NT2/D1 (cell line): ENCODE results near the gene CTNNA3.

ENCODE experiments used
- SUZ12 ChIP-seq: IDR thresholded peaks from 2 replicates; pipeline ENCODE4 v1.6.1; 2011; ENCODE audit not compliant: insufficient read length, insufficient read depth; ENCODE audit errors: extremely low read depth
- YY1 ChIP-seq: IDR thresholded peaks from 2 replicates; pipeline ENCODE4 v1.6.1; 2011; ENCODE audit not compliant: insufficient read length, insufficient read depth
- ZNF274 ChIP-seq: IDR thresholded peaks from 2 replicates; pipeline ENCODE4 v1.6.1; 2011; ENCODE audit warnings: mild to moderate bottlenecking, low read depth, low read length

DNA sequence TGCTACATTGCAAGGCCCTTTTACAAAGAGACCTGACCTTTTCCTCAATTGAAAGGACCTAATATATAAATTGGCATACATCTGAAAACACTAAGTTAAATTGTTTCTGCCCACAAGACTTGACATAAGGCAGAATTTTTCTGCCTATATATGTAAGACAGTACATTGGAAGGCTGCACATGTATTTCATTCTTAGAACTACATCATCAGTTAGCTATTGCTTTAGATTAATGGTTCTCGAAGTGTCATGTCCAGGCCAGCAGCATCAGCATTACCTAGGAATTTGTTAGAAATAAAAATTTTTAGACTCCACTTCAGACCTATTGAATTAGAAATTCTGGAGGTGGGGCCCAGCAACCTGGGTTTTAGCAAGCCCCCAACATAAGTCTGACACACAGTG is 396.2 kb downstream of the CTNNA3 start:
- TF ChIP-seq ZNF274 (no peak), YY1 (no peak), SUZ12 (no peak)
